ENCODE data around the gene TRMT61A.
"Not testable (repeated sequence)": the region's sequence is repeated elsewhere in the genome, so short reads cannot be mapped to it uniquely, and the experiment has no call there.

TRMT61A gene

DNA sequence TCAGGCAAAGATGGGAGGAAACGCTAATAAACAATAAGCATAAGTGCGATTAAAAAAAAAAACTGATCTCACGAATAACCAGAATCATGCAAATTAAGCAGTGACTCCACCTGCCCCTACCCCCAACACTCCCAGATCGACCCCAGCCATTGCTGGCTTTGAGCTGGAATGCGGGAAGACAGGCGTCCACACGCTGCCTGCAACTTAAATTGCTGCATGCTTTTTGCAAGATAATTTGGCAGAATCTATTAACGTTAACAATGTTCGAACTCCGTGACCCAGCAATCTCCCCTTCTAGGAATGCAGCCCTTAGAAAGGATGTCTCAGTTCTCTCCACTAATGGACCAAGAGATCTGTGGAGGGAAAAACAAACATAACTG lies 5.4 kb upstream of the TRMT61A start:
- DNase-seq = no peak

DNA sequence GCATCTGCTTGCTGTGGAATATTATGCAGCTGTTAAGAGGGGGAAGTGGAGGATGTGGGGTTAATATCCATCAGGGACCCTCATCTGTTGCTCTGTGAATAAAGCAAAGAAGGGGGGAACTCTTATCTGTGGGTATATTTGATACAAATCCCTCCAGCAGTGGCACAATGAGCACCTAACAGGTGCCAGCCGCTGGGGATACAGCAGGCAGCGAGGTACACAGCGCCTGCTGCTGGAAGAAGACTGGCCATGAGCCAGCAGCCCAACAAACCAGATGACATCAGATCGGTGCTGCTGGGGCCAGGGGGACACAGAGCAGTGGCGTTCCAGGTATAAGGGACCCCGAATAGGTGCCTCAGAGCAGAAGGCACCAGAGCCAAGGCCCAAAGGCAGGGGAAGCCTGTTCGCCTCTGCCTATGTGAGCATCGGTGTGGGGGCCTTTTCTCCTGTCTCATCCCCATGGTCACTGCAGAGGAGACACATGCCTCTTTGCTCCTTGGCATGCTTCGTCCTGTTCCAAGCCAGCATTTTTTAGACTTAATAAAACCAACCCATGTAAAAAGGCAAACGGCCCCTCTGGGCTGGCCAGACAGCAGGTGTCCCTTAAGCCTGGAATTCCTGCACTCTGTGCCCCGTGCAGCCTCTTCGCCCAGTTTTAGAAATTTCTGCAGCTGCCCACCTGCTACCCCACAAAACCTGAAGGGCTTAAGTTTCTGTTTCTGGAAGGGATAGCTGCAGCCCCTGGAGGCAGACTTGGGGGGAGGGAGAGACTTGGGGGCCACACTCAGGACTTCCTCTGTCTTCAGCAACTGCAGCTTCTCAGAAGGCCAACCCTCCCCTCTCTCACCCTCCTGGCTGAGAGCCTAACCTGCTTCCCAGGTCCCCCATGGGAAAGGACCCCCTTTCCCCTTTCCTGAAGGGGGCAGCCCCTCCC lies 4.7 kb upstream of the TRMT61A start:
- DNase-seq = no peak

DNA sequence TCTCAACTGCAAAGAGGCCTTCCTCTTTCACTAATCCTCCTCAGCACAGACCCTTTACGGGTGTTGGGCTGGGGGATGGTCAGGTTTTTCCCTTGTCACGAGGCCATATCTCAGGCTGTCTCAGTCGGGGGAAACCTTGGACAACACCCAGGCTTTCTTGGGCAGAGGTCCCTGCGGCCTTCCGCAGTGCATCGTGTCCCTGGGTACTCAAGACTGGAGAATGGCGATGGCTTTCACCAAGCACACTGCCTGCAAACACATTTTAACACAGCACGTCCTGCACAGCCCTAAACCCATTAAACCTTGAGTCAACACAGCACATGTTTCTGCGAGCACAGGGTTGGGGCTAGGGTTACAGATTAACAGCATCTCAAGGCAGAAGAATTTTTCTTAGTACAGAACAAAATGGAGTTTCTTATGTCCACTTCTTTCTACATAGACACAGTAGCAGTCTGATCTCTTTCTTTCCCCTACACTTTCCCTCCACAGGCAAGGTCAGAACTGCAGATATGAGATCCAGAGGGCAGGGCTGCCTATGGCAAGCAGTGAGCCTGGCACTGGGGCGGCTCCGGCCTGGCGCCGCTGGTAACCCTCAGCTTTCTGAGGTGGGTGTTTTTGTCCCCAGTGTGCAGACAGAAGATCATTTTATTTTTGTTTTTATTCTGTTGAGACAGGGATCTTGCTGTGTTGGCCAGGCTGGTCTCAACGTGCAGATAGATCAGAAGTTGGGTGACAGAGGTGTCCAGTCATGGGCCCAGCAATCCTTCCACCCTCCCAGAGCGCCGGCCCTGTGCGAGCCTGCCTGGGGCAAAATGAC lies 3.4 kb upstream of the TRMT61A start:
- not testable (repeated sequence) for DNase-seq

DNA sequence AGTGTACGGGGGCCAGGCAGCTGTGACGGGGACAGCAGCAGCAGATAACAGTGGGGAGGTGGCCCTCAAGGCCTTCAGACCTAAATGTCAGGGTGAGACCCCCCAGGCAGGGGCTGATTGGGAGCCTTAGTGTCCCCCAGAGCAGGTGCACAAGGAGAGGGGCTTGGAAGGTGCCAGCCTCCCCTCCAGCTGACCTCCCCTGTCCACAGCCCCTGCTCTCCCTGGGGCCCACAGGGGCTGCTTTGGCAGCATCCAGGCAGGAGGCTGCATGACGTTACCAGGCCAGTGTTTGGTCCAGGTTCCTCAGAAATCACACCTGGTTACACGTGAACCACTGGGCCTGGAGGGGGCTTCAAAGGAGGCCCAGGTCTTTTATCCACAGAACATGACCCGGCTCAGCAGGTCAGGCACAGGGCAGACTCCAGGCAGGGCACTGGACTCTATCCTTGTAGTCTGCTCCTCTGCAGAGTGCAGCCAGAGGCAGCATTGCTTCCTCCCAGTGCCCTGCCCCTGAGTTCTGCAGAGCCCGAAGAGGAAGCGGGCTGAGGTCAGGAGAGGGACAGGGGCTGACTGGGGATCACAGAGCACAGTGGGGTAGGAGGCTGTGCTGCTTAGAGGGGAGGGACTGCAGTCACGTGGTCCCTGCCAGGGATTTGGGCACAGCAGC lies 2.6 kb upstream of the TRMT61A start:
- DNase-seq = no peak

DNA sequence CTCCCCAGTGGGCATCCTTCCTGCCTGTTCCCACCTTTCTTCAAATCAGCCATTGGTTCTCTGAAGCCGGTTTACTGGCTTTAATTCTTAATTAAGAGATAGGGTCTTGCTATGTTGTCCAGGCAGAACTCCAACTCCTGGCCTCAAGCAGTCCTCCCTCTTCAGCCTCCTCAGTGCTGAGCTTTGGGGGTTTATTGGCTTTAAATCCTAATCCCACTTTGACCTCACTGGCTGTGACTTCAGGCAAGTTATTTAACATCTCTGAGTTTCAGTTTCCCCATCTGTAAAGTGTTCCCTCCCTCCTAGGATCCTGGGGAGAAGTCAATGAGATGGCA lies 2.1 kb upstream of the TRMT61A start:
- no peak for DNase-seq

DNA sequence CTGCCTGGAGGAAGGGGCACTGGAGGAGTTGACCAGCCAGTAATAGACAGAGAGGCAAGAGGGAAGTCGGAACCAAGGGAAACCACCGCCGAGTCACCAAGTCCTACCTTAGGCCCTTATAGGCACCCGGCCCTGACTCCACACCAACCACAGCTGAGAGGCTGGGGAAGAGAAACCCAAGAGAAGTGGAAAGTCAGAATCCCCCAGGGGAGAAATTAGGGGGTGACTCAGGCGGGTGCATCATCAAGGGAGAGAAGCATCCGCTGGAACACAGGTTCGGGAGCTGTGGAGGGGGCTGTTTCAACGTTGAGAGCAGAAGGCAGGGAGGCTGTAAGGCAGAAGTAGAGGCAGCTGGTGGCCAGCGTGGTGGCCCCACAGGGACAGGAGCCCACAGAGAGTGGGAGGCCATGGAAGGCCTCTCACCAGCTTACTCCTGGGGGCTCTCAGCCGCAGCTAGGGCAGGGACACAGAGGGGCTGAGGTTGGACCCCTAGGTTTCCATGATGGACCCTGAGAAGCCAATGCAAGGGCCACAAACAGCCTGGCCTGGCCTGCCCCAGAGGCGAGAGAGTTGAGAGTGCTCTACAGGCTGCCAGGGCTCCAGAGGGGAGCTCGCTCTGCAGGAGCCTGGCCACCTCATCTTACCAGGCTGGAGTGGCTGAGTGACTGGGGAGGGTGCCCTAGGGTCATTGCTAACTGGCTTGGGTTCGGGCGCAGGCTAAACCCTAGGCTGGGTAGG lies 1.4 kb upstream of the TRMT61A start:
- no peak for DNase-seq

DNA sequence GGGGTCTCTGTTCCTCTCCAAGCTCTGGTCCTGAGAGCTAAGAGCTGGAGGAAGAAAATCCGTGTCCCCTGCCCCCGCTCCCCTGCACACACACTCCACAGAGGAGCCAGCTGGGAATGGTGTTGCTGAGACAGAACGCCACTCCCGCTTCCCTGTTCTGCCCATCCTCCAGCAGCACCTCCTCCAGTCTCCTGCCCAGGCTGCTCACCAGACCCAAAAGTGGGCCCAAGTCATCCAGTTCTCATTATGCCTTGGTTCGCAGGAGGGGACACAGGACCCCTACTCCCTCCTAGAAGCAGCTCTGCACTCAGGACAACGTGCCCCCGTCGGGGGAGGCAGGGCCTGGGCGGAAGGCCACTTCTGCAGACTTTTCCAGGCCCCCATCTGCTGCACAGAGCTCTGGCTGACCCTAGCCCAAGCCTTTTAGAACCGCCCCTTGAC lies 830 bp upstream of the TRMT61A start:
- no peak for DNase-seq

DNA sequence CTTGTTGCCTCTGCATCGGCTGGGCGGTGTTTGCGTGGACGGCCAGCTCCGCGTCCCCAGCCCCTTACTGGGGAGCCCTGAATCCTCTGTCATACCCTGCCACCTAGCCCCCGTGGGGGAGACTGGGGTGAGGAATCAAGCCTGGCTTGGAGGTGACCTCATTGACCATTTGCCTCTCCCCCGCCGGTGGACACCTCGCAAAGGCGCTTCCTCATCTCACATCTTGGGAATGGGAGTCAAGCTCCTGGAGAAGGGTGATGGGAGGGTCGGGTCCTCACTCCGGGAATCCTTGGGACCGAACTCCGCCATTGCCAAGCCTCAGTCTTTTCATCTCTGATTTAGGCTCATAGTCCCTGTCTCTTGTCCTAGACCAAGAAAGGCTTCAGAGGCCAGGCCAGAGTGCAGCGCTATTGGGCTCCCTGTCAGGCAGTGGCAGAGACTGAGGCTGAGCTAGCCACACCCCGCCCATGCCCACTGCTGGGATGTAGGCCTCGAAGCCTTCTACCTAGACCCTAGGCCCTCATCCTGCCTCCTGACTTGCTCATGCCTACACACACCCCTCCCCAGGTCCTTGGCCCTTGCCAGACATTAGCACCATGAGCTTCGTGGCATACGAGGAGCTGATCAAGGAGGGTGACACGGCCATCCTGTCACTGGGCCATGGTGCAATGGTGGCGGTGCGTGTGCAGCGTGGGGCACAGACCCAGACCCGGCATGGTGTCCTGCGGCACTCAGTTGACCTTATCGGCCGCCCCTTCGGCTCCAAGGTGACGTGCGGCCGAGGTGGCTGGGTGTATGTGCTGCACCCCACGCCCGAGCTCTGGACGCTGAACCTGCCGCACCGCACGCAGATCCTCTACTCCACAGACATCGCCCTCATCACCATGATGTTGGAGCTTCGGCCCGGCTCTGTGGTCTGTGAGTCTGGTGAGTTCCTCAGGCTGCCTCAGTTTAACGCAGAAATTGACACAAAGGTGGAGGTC lies 678 bp downstream of the TRMT61A start:
- no peak for DNase-seq

DNA sequence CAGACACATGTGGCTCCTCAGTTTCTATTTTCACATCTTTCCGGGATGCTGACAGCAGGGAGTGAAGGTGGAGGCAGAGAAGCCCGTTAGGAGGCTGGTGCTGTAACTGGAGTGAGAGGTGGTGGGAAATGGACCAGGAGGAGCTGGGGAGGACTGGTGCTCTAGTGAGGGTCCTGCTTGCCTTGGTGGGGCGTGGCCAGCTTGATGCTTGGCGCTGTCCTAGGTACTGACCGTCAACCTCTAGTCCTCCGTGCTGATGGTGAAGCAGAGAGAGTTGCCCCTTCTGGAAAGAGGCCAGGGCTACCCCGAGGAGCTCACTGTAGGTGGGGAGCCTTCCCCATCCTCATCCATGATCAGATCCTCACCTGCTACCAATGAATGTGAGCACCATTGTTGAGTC lies 1.4 kb downstream of the TRMT61A start:
- DNase-seq = no peak

DNA sequence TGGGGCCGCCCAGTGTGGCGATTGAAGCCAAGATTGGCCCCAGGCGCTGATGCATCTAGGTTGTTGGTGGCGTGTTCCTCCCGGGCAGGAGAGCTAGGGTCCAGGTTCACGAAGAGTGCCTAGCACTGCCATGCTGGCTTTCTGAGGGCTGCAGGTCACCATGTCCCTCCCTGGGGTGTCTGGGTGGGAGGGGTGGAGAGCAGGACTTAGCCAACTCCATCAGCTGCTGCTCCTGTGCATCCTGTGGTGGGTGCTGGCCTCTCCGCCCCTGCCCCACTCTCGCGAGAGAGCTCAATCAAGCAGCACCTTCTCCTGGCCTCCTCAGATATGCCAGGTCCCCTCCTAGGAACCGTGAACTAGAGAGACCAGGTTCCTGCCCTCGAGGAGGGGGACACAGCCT lies 1.8 kb downstream of the TRMT61A start:
- DNase-seq = no peak

DNA sequence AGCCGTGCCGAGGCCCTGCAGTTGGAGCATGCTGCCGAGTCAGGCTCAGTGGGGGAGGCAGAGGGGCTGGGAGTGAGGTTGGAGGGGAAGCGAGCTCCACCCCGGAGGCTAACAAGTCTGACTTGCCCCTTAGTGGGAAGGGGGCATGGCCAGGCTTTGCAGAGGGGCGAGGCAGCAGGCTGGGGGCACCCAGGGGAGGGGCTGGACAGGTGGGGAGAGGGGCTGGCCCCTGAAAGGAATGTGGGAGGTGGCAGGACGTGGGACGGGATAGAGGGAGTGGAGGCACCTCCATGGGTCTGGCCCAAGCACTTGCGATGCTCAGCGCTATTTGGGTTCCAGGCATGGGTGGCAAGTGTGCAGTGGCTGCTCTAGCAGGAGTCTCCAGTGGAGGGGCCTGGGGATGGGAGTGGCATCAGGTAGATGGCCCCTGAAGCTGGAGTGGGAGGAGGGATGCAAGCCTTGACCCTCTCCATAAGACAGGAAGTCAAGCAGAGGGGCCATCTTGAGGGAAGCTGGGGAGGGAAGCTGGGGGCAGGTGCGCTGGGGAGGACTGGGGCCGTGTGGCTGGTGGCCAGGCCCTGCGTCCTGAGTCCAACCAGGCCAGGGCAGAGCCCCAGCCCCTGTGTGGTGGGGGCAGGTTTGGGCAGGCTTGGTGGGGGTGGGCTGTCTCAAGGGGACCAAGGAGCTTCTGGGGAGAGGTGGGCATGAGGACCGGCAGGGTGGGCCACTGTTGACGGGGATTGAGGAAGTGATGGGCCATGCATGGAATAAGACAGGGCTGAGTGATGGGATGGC lies 2.6 kb downstream of the TRMT61A start:
- no peak for DNase-seq

DNA sequence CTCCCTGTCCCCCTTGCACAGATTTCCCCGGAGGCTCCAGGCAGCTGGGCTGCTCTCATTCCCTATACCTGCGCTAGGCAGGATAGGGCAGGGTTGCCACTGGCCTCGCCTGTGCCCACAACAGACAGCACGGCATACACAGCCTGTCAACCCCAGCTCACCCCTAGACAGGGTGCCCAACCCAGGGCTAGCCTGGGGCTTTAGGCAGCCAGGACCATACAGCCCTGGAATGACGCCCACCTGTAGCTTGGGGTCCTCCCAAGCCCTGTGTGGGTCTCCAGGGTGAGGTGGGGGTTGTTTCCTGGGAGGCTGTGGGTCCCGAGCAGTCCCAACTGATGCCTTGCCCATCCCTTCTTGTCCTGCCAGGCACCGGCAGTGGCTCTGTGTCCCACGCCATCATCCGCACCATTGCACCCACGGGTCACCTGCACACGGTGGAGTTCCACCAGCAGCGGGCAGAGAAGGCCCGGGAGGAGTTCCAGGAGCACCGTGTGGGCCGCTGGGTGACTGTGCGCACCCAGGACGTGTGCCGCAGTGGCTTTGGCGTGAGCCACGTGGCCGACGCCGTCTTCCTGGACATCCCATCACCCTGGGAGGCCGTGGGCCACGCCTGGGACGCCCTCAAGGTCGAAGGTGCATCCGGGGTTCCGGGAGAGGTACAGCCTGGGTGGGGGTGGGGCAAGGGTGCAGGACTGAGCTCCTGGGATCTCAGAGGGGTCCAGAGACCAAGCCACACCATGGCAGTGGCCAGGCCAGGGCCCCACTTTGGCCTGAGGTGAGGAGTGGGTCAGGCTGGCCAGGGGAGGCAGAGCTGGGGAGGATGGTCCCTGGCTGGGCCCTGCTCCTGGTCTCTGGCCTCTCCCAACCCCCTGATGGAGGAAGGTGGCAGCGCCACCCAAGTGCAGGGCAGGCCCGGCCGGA lies 3.5 kb downstream of the TRMT61A start:
- no peak for DNase-seq

DNA sequence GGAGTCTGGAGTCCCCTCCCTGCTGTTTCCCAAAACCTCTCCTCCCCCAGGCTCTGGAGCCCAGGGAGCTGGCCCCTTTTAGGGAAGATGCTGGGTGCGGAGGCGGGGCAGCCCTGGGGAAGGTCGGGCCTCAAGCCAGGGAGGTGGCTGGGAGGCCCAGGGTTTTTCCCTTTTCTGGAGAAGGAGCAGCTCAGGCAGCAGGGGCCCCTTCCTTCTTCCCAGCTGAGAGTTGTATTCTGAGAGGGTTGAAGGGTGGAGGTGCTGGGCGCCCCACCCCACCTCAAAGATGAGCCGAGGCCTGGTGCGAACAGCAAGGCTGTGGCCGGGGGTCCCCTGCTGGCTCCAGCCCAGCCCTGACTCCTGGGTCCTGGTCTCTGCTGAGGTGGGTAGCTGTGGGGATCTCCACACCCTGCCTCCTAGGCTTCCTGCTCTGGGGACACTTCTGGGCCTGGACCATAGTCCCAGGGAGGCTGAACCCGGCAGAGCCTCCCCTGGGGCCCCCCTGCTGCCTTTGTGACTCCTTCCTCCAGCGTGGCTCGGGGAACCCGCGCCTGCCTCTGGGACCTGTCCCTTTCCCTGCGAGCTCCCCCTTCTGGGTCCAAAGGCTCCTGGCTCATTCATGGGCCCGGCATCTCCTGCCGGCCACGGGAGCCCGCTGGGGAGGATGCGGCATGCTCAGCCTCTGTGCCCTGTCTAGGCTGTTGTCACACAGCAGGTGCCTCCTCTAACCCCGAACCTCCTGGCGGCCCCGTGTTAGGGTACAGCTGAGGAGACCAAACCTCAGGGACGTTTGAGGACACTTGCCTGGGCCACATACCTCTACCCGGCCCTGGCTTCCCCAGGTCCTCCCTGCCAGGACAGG lies 4.4 kb downstream of the TRMT61A start:
- no peak for DNase-seq

DNA sequence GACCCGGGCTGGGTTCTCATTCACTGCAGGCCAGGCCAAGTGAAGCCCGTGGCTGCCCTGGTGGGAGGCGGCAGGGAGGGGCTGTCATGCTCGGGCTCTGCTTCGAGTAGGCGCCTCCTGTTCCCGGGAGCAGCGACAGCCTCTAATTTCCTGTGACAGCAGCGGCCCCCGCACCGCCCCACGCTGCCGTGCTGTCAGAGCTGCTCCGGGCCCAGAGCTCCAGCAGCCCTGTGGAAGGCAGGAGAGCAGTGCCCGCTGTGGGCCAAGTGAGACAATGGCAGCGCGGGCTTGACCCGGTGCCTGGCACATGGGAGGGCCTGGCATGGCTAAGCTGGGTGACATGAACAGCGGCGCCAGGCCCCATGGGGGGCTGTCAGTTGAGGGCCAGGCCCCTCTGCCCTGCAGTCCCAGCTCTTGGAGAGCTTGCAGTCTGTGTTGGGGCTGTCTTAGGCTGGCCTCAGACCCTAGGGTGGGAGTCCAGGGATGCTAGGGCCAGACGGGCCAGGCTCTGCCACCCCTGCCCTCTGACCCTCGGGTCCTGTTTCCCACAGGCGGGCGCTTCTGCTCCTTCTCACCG lies 5.1 kb downstream of the TRMT61A start:
- no peak for DNase-seq

DNA sequence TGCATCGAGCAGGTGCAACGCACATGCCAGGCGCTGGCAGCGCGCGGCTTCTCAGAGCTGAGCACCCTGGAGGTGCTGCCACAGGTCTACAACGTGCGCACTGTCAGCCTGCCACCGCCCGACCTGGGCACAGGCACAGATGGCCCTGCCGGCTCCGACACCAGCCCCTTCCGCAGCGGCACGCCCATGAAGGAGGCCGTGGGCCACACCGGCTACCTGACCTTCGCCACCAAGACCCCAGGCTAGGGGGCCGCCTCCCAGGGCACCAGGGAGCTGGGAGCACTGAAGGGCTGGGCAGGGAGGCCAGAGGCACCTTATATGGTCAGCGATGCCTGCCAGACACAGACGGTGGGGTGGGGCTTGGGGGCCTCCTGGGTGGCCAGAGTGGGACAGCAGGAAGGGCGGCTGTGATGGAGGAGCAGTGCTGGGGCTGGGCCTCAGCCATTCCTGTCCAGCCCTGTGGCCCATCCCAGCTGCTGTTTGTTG lies 5.6 kb downstream of the TRMT61A start:
- DNase-seq = no peak

DNA sequence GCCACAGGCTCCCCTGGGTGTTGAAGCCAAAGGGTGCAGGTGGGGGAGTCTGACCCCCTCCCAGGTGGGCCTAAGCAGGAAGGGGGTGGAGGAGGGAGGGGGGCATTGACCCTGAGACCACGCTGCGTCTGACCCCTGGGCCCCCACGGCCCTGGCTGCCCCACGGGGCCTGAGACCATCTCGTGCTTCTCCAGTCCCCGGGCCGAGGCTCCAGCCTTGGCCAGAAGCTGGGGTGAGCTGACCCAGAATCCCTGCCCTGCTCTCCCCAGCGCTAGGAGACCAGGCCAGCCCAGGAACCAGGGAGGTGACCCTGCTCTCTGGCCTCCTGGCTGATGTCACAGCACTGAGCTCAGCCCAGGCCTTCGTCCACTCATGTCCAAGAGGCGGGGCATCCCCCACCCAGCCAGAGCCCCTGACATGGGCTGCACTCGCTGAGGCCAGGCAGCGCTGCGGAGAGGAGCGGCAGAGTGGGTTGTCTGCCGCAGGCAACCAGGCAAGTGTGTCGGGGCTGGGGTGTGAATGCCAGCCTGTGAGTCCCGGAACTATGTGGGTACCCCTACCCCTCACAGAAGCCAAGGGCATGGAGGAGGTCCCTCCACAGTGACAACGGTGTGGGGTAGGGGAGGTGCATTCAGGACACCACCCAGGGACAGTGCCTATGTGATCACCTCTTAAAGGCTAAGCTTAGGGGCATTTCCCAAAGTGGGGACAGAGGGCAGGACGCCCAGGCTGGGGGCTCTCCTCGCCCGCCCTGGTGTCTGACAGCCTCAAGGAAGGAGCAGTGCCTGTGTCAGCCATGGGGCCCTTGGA lies 6.3 kb downstream of the TRMT61A start:
- no peak for DNase-seq

DNA sequence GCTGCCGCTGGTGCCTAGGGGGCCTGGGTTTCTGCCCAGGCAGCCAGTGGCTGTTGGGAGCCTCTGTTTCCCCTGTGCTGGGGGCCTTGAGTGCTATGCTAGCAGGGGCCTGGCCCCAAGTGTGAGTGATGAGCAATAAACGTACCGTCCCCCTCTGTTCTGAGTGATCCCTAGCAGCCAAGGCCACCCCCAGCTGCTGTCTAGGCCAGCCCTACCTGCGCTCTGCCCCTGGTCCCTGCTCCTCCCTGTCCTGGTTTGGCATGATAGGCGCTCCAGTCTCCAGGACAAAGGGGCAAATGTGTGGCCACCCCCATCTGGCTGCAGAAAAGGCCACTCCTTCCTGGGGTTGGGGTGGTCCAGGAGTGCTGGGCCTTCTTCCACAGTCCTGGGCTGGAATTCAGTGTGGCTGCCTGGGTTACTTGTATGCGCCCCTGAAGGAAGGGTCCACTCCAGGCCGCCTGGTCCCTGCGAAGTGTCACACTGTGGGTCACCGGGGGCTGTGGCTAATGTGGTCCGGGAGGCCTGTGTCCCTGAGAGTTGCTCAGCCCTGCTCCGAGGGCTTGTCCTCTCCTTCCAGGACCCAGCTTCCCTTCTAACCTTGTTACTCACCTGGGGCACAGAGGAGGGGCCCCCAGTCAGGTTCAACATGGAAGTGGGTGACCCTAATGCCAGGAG lies 7.0 kb downstream of the TRMT61A start:
- DNase-seq = no peak
